RWPE1 (cell line): ENCODE measurements around the gene HTT.

Source experiments
- CTCF ChIA-PET: fragments of 350-600 bp; sonication (Branson Sonifier 250); formaldehyde crosslinking; extraction: SDS; loops from one replicate; lab custom pipeline; 2021; lab: Yijun Ruan, JAX
- POLR2A ChIA-PET: fragments of 400-600 bp; formaldehyde crosslinking; extraction: SDS; loops from one replicate; lab custom pipeline; 2020; ENCODE audit warnings: antibody characterized with exemption; ENCODE audit not compliant: low non-redundant PET; lab: Yijun Ruan, JAX
- DNase-seq: peaks from one replicate; pipeline ENCODE4 v3.0.0; 2012; ENCODE audit warnings: low spot score
- H3K27ac ChIP-seq: fragments of 450-650 bp; 2 replicates; pipeline ENCODE4 v1.5.1; 2017
- TF ChIP-seq, protein P1 (sequence below): fragments of 450-650 bp; conservative IDR thresholded peaks from 2 replicates; pipeline ENCODE4 v1.5.1; 2017; ENCODE audit warnings: low read depth, mild to moderate bottlenecking

The HTT gene

DNA sequence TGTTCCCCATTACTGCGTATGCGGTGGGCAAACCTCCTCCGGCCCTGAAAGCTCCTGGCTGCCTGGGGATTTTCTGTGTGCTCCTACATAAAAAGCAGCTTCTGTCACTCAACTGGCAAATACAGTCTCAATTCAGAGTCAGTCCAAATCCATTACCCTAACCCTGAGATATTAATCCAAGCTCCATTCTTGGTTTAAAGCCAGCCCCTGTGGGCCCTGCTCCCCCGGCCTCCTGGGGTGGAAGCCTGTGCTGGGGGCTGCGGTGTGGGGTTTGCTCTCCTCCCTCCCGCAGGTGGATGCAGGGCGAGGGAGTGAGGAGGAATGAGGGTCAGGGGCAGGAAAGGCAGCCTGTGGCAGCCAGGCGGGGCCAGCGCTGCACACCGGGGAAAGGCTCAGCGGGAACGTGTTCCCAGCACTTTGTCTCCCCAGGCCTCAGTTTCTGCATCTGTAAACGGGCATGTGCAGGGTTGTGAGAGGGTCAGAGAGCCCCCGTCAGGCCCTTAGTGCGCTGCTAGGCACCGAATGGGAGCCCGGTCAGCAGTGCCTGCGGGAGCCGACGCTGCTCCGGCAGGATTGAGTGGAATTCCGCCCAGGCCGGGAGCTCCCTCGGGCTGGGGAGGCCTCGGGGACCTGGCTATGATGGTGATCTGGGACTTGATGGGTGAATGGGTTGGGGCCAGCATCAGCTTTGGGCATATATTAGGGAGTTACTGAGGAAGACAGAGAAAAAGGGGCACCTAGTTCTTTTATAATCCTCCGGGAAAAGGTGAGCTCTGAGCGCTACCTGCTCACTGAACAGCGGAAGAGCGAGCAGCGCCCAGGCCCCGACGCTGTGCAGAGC lies 212.1 kb downstream of the HTT start:
- CTCF ChIA-PET, result interaction anchor here (0.6 kb wide), 1 partner anchor 92 kb away, joined by 3 read pairs; no protein-coding TSS in a partner anchor
- POLR2A ChIA-PET, result no interaction called here
- TF ChIP-seq, protein P1, sequence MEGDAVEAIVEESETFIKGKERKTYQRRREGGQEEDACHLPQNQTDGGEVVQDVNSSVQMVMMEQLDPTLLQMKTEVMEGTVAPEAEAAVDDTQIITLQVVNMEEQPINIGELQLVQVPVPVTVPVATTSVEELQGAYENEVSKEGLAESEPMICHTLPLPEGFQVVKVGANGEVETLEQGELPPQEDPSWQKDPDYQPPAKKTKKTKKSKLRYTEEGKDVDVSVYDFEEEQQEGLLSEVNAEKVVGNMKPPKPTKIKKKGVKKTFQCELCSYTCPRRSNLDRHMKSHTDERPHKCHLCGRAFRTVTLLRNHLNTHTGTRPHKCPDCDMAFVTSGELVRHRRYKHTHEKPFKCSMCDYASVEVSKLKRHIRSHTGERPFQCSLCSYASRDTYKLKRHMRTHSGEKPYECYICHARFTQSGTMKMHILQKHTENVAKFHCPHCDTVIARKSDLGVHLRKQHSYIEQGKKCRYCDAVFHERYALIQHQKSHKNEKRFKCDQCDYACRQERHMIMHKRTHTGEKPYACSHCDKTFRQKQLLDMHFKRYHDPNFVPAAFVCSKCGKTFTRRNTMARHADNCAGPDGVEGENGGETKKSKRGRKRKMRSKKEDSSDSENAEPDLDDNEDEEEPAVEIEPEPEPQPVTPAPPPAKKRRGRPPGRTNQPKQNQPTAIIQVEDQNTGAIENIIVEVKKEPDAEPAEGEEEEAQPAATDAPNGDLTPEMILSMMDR, result no peak
- no peak for DNase-seq
- H3K27ac ChIP-seq, result peak overlapping the region; percentile 42

DNA sequence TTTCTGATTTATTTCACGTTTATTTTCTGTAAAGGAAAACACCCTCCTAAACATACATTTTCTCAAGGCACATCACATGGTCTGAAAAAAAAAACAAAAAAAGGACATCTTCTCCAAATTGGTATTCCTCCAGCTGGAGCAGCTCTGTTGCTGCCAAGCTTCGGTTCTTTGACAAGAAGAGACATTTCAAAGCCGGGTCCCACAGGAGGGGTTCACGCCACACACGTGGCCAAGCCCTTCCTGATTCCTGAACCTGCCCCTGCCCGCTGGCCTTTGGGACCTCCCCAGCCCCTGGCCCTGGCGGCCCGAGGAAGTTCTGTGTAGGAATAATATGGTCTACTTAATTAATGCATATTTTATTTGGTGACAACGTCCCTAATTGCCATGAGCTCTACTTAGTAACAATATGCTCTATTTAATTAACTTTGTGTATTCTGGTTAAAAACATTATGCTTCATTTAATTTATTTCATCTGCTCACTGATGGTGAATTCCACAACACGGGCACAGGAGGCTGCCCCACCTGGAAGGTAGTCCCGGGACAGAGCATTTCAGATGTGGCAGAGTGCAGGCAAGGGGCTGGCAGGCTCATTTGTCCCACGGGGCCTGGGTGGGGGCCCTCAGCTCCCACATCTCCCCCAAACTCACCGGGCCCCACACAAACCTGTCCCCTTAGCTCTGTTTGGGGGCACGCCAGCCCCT lies 212.9 kb downstream of the HTT start:
- ChIA-PET POLR2A (no interaction called here), CTCF (interaction anchor here (0.6 kb wide), 1 partner anchor 650 kb away, joined by 3 read pairs; no protein-coding TSS in a partner anchor)
- TF ChIP-seq, protein P1, result no peak
- no peak for DNase-seq
- no peak overlapping the region for H3K27ac ChIP-seq

DNA sequence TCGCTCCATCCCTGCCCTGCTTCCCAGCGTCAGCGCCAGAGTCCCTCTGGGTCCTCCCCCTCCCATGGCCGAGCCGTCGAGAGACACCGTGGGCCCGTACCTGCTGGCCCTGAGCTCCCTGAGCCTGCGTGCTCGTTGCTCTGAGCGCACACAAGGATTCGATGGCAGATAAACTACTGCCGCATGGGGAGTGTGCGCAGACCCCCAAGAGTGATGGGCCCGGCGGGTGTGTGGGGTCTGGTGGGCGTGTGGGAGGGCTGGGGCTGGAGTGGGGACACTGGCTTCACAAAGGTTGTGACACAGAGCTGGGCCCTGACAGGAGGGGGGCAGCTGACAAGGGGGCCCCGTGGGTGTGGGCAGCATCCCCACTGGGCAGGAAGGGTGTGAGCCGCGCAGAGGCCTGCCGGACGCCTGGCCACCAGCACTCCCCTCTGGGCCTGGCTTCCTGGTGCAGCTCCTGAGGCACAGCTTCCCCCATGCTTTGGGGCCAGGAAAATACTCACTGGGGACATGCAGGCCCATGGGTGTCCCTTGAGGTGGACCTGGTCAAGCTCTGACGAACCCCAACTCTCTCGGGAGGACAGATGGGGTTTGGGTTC lies 213.6 kb downstream of the HTT start:
- no peak for DNase-seq
- TF ChIP-seq, protein P1, result no peak
- ChIA-PET CTCF (no interaction called here), POLR2A (no interaction called here)
- no peak overlapping the region for H3K27ac ChIP-seq

DNA sequence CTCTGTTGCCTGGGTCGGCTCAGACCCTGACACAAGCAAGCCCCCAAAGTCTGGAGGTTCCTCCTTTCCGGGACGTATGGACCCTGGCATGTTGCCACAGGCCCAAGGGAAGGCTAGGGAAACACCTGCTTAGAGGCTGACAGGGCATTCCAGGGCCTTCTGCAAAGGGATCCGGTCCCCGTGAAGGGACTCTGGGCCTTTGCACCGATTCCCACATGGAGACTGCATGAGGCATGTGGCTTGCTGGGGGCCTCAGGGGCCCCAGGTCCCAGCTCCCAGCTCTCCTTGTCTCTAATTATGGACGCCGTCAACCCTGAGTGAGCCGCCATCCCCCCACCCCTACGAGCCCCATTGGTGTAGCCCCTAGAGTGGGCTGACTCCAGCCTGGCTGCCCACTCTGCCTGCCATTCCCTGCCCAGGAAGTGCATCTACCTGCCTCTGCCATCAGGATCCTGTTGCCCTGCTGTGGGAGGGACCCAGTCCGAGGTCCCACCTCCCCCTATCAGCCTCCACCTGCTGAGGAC lies 214.2 kb downstream of the HTT start:
- TF ChIP-seq, protein P1, result no peak
- DNase-seq, result no peak
- no peak overlapping the region for H3K27ac ChIP-seq
- CTCF ChIA-PET, result no interaction called here
- POLR2A ChIA-PET, result no interaction called here

DNA sequence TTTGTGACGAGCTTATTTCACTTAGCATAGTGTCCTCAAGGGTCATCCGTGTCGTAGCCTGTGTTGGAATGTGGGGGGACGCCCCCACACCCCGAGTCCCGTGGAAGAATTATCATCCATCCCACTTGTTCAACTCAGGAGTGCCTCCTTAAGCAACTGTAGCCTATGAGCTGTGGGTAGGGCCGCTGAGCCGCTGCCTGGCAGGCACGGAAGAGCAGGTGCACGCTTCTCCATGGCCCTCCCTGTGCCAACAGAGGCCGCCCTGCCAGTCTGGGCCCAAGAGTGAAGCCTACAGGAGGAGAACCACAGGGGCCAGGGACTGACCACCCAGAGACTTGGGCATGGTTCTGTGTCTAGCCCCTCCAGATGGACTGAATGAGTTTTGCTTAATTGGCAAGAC lies 216.0 kb downstream of the HTT start:
- CTCF ChIA-PET, result no interaction called here
- DNase-seq, result no peak
- POLR2A ChIA-PET, result no interaction called here
- TF ChIP-seq, protein P1, result no peak
- no peak overlapping the region for H3K27ac ChIP-seq

DNA sequence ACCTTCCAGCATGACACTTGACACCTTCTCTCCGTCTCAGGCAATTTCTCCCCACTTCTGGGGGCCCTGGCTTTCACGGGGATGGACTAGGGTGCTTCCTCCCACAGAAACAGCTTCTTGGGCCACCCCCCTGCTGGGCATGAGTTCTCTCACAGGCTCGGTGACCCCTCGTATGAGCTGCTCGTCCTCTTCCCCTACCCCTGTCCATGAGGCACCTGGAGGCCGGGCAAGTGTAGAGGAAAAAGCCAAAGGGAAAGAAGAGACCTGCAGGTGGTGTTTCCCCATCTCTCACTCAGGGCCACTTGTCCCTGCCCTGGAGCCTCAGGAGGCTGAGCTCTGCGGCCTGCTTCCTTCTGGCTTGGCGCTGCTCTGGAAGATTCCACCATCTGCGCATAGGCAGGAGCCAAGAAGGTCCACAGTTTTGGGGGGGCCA lies 216.4 kb downstream of the HTT start:
- POLR2A ChIA-PET, result no interaction called here
- peak overlapping the region; percentile 92; the same call in 1 of the 2 replicates for H3K27ac ChIP-seq
- CTCF ChIA-PET, result interaction anchor here (0.6 kb wide), 1 partner anchor 10 kb away, joined by 6 read pairs; no protein-coding TSS in a partner anchor
- TF ChIP-seq, protein P1, result no peak
- DNase-seq, result no peak
